Stimulated activated CD4-positive, alpha-beta T cell treated with anti-CD3 and anti-CD28 coated beads, Interleukin-15, amount 100 ng/mL, for 24 hours (primary cell): ENCODE results near the gene LGALS7B.
"Not testable (repeated sequence)": the region's sequence is repeated elsewhere in the genome, so short reads cannot be mapped to it uniquely, and the experiment has no call there.

ENCODE experiments used
- DNase-seq: peaks from one replicate; pipeline ENCODE4 v3.0.0-alpha.2; 2020

Gene LGALS7B

GRCh38 chr19:38825936-38826335, 36.9 kb downstream of the LGALS7B start:
- not testable (repeated sequence) for DNase-seq

DNA sequence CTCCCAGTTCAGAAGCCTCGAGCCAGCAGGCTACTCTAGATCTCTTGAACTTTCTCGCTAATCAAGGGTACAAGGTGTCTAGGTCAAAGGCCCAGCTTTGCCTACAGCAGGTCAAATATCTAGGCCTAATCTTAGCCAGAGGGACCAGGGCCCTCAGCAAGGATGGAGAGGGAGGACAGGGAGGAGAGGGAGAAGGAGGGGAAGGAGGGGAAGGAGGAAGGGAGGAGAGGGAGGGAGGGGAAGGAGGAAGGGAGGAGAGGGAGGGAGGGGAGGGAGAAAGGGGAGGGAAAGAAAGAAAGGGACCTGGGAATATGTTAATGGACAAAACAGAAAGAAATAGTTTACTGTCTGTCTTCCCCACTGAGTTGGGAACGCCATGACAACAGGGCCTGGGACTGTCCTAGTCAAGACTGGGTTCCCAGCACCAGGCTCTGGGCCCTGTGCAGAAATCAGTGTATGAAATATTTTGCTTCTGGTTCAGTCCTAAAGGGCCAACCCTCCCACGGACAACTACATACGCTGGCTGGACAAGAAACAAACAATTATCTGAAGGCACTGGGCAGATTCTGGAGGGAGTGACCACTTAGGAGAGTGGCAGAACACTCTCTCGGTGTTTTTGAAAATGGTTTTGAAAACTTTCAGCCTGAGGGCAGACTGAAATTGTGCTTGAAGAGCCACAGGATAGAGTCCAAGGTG, 38.0 kb downstream of the LGALS7B start:
- DNase-seq, result no peak

DNA sequence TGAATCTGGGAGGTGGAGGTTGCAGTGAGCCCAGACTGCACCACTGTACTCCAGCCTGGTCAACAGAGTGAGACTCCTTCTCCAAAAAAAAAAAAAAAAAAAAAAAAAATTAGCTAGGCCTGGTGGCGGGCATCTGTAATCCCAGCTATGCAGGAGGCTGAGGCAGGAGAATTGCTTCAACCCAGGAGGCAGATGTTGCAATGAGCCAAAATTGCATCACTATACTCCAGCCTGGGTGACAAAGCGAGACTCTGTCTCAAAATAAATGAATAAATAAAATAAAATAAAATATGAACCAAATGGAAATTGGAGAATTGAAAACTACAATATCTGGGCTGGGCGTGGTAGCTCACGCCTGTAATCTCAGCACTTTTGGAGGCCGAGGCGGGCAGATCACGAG, 40.2 kb downstream of the LGALS7B start:
- not testable (repeated sequence) for DNase-seq

DNA sequence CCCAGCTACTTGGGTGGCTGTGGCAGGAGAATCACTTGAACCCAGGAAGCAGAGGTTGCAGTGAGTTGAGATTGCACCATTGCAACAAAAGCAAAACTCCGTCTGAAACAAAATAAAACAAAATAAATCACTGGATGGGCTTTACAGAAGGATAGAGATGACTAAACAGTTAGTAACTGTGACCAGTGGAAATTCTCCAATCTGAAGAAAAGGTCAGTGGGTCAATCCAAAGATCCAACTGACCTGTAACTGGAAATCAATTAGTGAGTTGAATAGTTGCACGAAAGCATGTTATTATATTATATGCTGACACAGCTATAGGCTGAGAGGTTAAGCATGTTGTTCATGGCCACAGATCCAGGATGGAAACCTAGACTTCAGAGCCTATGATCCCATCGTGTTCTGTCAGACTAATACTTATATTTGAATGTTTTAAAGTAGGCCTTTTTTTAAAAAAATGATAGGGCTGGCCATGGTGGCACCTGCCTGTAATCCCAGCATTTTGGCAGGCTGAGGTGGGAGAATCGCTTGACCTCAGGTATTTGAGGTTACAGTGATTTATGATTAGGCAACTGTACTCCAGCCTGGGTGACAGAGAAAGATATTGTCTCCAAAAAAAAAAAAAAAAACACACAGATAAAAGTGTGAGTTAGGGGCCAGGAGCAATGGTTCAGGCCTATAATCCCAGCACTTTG, 41.2 kb downstream of the LGALS7B start:
- DNase-seq, result no peak

DNA sequence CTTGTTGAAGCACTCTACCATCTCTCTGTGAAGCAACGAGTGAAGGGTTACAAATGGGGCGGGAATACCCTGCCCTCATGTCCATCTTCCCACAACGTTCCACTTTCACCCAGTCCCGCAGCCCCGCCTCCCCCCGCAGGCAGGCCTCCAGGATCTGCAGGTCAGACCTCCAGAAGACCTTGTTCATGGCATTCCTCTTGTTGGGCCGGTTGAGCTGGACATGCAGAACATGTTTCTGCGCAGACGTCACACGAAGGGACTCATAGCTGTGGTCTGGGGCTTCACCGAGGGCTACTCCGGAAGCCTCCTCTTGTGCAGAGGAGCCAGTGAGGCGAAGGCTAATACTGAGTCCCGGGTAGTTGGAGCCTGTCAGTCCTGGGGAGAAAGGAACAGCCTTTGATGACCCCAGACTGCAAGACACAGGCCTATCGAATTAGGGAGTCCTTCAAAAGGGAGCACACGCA, 42.2 kb downstream of the LGALS7B start:
- DNase-seq, result peak; percentile 45

DNA sequence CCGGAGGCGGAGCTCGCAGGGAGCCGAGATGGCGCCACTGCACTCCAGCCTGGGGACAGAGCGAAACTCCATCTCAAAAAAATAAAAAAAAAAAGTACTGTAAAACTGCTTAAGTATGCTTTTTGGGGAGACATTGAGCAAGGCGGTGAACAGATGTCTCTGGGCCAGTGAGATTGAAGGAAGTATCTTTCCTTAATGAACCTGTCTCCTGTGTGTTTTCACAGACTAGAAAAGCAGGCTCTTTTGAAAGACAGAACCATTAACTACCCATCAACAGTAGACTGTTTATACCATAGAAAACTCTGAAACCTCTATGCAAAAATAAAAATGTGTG, 44.1 kb downstream of the LGALS7B start:
- DNase-seq, result no peak

DNA sequence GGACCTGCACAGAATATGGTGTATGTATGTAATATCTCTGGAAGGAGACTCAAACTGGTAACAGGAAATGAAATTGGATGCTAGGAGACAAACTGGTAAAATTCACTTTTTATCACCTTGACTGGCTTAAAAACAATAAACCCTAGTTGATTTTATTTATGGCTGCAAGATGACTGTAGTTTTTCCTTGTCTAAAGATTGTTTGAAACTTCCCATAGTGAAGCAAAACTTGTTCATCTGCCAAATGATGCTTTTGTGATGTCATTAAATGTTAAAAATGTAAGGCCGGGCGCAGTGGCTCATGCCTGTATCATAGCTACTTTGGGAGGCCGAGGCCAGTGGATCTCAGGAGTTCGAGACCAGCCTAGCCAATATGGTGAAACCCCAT, 45.1 kb downstream of the LGALS7B start:
- no peak for DNase-seq

GRCh38 chr19:38834590-38834989, 45.6 kb downstream of the LGALS7B start:
- no peak for DNase-seq

DNA sequence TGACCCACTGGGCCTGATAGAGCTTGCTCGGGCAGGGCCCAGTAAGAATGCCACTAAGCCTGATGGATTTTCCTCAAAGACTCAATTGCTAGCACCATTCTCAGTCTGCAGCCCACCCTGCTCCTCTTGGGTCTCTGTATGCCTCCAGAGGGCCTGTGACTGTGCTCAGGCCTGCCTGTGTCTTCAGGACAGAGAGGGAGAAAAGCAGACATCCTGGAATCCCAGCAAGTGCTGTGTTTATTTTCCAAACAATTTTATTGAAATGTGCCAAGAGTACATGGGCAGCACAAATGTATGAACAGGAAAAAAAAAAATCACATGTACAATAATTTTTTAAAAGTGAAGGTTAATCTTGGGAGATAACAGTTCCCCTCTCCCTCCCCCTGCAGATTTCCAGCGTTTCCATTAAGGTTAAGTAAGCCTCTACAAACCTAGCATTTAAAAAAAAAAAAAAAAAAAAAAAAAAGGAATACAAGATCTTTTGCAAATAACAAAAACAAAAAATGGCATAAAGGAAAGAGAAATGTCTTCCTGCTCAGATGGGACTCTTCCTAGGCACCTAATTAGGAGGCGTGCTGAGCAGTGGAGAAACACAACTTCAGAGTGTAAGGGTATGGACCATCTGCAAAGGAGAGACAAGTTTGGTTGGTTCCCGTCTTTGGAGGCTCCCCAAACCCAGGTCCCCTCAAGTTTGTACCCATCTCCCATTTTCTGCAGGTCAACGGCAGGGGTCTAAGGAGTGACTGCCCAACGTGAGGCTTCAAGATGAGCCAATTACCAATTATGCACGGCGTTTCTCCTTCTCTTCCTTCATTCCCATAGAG, 47.4 kb downstream of the LGALS7B start:
- no peak for DNase-seq

- DNase-seq, result no peak
Measured at GRCh38 chr19:38836983-38837626, 48.1 kb downstream of the LGALS7B start.

GRCh38 chr19:38837656-38838121, 48.7 kb downstream of the LGALS7B start:
- no peak for DNase-seq

DNA sequence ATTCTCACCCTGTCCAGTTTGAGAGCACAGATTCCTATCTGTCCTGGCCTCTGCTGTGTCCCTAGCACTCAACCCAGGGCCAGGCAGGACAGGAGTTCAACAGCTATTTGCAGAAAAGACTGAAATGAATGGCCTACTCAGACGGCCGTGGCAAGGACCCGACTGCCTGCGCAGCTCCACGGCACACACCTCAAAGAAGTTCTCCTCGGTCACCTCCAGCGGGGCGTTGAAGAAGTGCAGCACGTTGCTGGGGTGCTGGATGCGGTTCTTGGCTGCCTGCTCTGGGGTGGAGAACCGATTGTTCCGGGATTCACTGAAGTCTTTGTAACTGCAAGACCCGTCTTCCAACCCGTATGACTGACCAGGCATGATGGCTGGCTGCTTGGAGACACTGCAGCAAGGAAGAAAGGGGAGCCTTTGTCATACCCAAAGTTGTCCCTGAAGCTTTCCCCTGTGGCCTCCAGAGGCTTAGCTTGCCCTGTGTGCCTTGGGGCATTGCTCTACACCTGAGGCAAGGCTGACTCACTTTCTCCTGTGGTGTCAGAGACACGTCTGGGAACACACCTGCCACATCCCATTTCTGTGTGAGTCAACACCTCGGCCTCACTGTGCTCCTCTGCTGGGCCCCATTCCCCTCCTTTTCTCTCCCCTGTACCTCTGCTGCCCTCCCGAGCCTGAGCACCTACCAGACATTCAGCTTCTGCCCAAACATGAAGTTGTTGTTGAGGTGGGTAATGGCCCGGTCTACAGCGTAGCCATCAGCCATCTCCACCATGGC, 49.4 kb downstream of the LGALS7B start:
- peak; percentile 78 for DNase-seq

DNA sequence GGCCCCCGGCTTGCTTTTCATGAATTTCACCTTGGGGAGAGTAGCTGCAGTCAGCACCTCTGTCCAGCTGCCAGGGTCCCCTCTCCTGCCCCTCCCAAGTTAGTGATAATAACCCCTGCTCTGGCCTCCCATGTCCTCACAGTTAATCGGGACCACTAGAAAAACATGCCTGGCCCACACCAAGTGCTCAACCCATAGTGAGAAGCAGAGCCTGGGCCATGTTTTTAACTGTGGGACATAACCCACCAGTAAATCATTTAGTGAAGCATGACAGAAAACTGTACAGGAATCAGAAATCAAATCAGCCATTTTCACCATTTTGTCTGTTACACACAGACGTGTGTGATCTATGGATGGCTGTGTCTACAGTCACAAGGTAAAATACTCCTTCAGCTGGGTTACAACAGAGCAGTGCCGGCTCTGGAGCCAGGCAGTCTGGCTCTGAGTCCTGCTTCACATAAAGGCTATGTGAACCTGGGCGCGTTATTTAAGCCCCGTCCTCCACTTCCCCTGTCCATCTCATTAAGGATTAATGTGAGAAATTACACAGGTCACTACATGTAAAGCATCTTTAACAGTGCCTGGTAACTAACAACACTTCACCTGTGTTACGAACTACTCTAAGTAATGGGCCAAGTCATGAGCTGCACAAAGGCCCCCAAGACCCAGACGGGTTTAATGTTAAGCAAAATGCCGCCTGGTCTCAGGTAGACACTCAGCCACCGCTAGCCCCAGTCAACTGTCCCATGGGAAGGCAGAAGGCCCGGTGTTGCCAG, 50.2 kb downstream of the LGALS7B start:
- DNase-seq, result no peak

DNA sequence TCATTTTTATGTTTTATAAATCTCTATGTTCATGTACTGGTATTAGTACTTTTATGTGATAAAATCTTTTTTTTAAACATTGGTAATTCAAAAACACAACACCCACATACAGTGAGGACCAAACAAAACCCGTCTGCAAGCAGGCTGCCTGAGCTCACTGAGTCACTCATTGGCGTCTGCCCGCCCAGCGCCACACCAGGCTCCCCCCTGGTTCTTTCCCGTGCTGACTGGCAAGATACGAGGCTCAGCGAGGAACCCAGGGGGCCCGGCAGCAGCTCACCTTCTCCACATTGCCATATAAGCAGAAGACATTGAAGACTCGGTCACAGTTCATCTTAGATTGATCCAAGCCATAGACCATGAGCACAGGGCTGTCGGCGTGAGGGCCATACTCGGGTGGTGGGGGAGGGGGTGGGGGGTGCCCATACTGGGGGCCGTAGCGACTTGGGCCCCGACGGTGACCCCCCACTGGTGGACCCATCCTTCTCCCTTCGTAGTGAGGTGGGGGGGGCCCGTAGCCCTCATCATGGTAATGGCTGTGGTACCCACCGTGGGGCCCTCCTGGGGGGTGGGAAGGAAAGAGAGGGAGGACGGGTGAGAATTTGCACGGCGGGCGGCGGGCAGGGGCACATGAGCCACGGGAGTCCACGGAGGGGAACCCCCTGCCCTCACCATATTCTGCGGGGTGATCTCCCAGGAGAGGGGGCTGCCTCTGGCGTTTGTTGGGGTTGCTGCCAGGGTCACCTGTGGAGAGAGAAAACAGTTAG, 51.0 kb downstream of the LGALS7B start:
- peak; percentile 50 for DNase-seq

DNA sequence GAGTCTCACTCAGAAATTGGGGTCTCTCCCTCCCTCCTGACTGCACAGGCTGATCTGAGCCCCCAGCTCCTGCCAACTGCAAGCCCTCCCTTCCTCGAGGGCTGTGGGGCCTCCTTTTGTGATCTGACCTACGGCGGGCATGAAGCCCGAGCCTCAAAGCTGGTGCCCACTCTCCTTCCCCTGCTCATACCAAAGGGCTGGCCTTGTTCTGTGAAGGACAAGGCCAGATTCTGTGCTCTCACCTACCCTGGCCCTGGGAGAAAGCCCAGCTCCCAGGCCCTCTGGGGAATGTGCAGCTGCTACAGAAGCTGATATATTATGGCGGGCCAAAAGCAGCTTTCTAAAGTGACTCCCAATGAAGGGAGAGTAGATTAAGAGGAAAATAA, 51.6 kb downstream of the LGALS7B start:
- DNase-seq, result no peak
